ENCODE measurements around the gene ASCC2.

Gene ASCC2

GRCh38 chr22:29871684-29872083 is 33.6 kb upstream of the ASCC2 start:
- Histone ChIP-seq H4K8ac (ENCODE audit: low read depth, low read length) (no peak overlapping the region), H2BK5ac (ENCODE audit: low read depth, low read length, poor library complexity) (no peak overlapping the region), H3K79me2 (ENCODE audit: control insufficient read depth, insufficient read depth, low read length, poor library complexity) (no peaks in the 10 kb centered on the region), H3K27ac (ENCODE audit: low read depth, low read length) (no peak overlapping the region), H3K27me3 (ENCODE audit: insufficient read depth, low read length) (no peaks in the 10 kb centered on the region), H2AFZ (ENCODE audit: insufficient read depth, low read length, poor library complexity) (peak overlapping the region; percentile 13), H3K23ac (ENCODE audit: low read length) (no peak overlapping the region), H3K79me1 (ENCODE audit: low read length) (no peaks in the 10 kb centered on the region), H3K9me3 (ENCODE audit: insufficient read depth, low read depth, low read length) (no peaks in the 10 kb centered on the region), H3K4me1 (ENCODE audit: control insufficient read depth in 1 of 2, insufficient read depth in 2 of 2, low read length in 2 of 2) (peaks cover 0 to 4% of the 10 kb centered on the region in 2 experiments), H3K14ac (ENCODE audit: low read length) (no peak overlapping the region), H3K4me2 (ENCODE audit: low read length) (no peak overlapping the region), H3K9ac (ENCODE audit: low read length) (no peak overlapping the region), H3K36me3 (ENCODE audit: control insufficient read depth in 1 of 2, insufficient read depth in 2 of 2, low read length in 2 of 2) (no peaks in the 10 kb centered on the region), H2BK120ac (ENCODE audit: insufficient read depth, low read length, poor library complexity) (no peak overlapping the region), H4K12ac (ENCODE audit: low read depth, low read length) (no peak overlapping the region), H3K18ac (ENCODE audit: low read length) (no peak overlapping the region), H3K4me3 (ENCODE audit: low read depth, low read length) (no peak overlapping the region), H2AK5ac (ENCODE audit: low read length) (no peak overlapping the region), H3K4ac (ENCODE audit: low read depth, low read length) (no peak overlapping the region), H4K91ac (ENCODE audit: low read depth, low read length) (no peak overlapping the region), H2BK12ac (ENCODE audit: low read length) (no peak overlapping the region)
- no peak for DNase-seq
- WGBS (ENCODE audit: extremely low coverage, insufficient coverage, insufficient read length), result no CpG with 5 or more reads among the region's 5 CpGs

- Histone ChIP-seq H3K4ac (ENCODE audit: low read depth, low read length) (no peak overlapping the region), H3K27ac (ENCODE audit: low read depth, low read length) (no peak overlapping the region), H3K14ac (ENCODE audit: low read length) (no peak overlapping the region), H3K79me2 (ENCODE audit: control insufficient read depth, insufficient read depth, low read length, poor library complexity) (no peaks in the 10 kb centered on the region), H2AFZ (ENCODE audit: insufficient read depth, low read length, poor library complexity) (no peak overlapping the region), H2BK5ac (ENCODE audit: low read depth, low read length, poor library complexity) (no peak overlapping the region), H3K9me3 (ENCODE audit: insufficient read depth, low read depth, low read length) (no peaks in the 10 kb centered on the region), H3K9ac (ENCODE audit: low read length) (no peak overlapping the region), H2AK5ac (ENCODE audit: low read length) (no peak overlapping the region), H2BK120ac (ENCODE audit: insufficient read depth, low read length, poor library complexity) (no peak overlapping the region), H3K18ac (ENCODE audit: low read length) (no peak overlapping the region), H4K8ac (ENCODE audit: low read depth, low read length) (no peak overlapping the region), H3K27me3 (ENCODE audit: insufficient read depth, low read length) (no peaks in the 10 kb centered on the region), H2BK12ac (ENCODE audit: low read length) (no peak overlapping the region), H3K4me1 (ENCODE audit: control insufficient read depth in 1 of 2, insufficient read depth in 2 of 2, low read length in 2 of 2) (peaks cover 0 to 4% of the 10 kb centered on the region in 2 experiments), H3K36me3 (ENCODE audit: control insufficient read depth in 1 of 2, insufficient read depth in 2 of 2, low read length in 2 of 2) (no peaks in the 10 kb centered on the region), H4K91ac (ENCODE audit: low read depth, low read length) (no peak overlapping the region), H3K4me2 (ENCODE audit: low read length) (no peak overlapping the region), H4K12ac (ENCODE audit: low read depth, low read length) (no peak overlapping the region), H3K23ac (ENCODE audit: low read length) (peak overlapping the region; percentile 54), H3K4me3 (ENCODE audit: low read depth, low read length) (no peak overlapping the region), H3K79me1 (ENCODE audit: low read length) (no peaks in the 10 kb centered on the region)
- DNase-seq, result peak in 1 of 2 donors; percentile 50
- no CpG with 5 or more reads among the region's 3 CpGs for WGBS (ENCODE audit: extremely low coverage, insufficient coverage, insufficient read length)
Measured at GRCh38 chr22:29870574-29870973, 32.5 kb upstream of the ASCC2 start.

GRCh38 chr22:29867851-29868250 is 29.8 kb upstream of the ASCC2 start:
- H2BK12ac ChIP-seq (ENCODE audit: low read length), result no peak overlapping the region
- no peaks in the 10 kb centered on the region for H3K79me1 ChIP-seq (ENCODE audit: low read length)
- H2AFZ ChIP-seq (ENCODE audit: insufficient read depth, low read length, poor library complexity), result no peak overlapping the region
- H4K12ac ChIP-seq (ENCODE audit: low read depth, low read length), result no peak overlapping the region
- no peak for DNase-seq
- no peak overlapping the region for H3K27ac ChIP-seq (ENCODE audit: low read depth, low read length)
- no peak overlapping the region for H3K23ac ChIP-seq (ENCODE audit: low read length)
- no CpG with 5 or more reads among the region's 3 CpGs for WGBS (ENCODE audit: extremely low coverage, insufficient coverage, insufficient read length)
- no peak overlapping the region for H4K91ac ChIP-seq (ENCODE audit: low read depth, low read length)
- H3K18ac ChIP-seq (ENCODE audit: low read length), result no peak overlapping the region
- H3K27me3 ChIP-seq (ENCODE audit: insufficient read depth, low read length), result no peaks in the 10 kb centered on the region
- no peaks in the 10 kb centered on the region for H3K79me2 ChIP-seq (ENCODE audit: control insufficient read depth, insufficient read depth, low read length, poor library complexity)
- H3K4me2 ChIP-seq (ENCODE audit: low read length), result no peak overlapping the region
- H3K14ac ChIP-seq (ENCODE audit: low read length), result no peak overlapping the region
- no peak overlapping the region for H3K4ac ChIP-seq (ENCODE audit: low read depth, low read length)
- H3K9ac ChIP-seq (ENCODE audit: low read length), result no peak overlapping the region
- H3K9me3 ChIP-seq (ENCODE audit: insufficient read depth, low read depth, low read length), result no peaks in the 10 kb centered on the region
- no peak overlapping the region for H4K8ac ChIP-seq (ENCODE audit: low read depth, low read length)
- H2BK120ac ChIP-seq (ENCODE audit: insufficient read depth, low read length, poor library complexity), result no peak overlapping the region
- H2AK5ac ChIP-seq (ENCODE audit: low read length), result no peak overlapping the region
- no peak overlapping the region for H3K4me3 ChIP-seq (ENCODE audit: low read depth, low read length)
- H2BK5ac ChIP-seq (ENCODE audit: low read depth, low read length, poor library complexity), result no peak overlapping the region
- H3K4me1 ChIP-seq (ENCODE audit: control insufficient read depth in 1 of 2, insufficient read depth in 2 of 2, low read length in 2 of 2), result peaks cover 0 to 4% of the 10 kb centered on the region in 2 experiments
- no peaks in the 10 kb centered on the region for H3K36me3 ChIP-seq (ENCODE audit: control insufficient read depth in 1 of 2, insufficient read depth in 2 of 2, low read length in 2 of 2)

- no peaks in the 10 kb centered on the region for H3K79me1 ChIP-seq (ENCODE audit: low read length)
- H3K79me2 ChIP-seq (ENCODE audit: control insufficient read depth, insufficient read depth, low read length, poor library complexity), result no peaks in the 10 kb centered on the region
- no peak overlapping the region for H2AK5ac ChIP-seq (ENCODE audit: low read length)
- H4K8ac ChIP-seq (ENCODE audit: low read depth, low read length), result no peak overlapping the region
- no peak overlapping the region for H2BK120ac ChIP-seq (ENCODE audit: insufficient read depth, low read length, poor library complexity)
- H3K14ac ChIP-seq (ENCODE audit: low read length), result no peak overlapping the region
- H2BK5ac ChIP-seq (ENCODE audit: low read depth, low read length, poor library complexity), result no peak overlapping the region
- H2BK12ac ChIP-seq (ENCODE audit: low read length), result no peak overlapping the region
- no peak overlapping the region for H3K4me3 ChIP-seq (ENCODE audit: low read depth, low read length)
- no peaks in the 10 kb centered on the region for H3K9me3 ChIP-seq (ENCODE audit: insufficient read depth, low read depth, low read length)
- H3K27me3 ChIP-seq (ENCODE audit: insufficient read depth, low read length), result no peaks in the 10 kb centered on the region
- no peaks in the 10 kb centered on the region for H3K36me3 ChIP-seq (ENCODE audit: control insufficient read depth in 1 of 2, insufficient read depth in 2 of 2, low read length in 2 of 2)
- H3K4me1 ChIP-seq (ENCODE audit: control insufficient read depth in 1 of 2, insufficient read depth in 2 of 2, low read length in 2 of 2), result peaks cover 0 to 4% of the 10 kb centered on the region in 2 experiments
- H2AFZ ChIP-seq (ENCODE audit: insufficient read depth, low read length, poor library complexity), result no peak overlapping the region
- no peak for DNase-seq
- no peak overlapping the region for H3K27ac ChIP-seq (ENCODE audit: low read depth, low read length)
- no peak overlapping the region for H3K18ac ChIP-seq (ENCODE audit: low read length)
- no peak overlapping the region for H4K12ac ChIP-seq (ENCODE audit: low read depth, low read length)
- H3K4me2 ChIP-seq (ENCODE audit: low read length), result no peak overlapping the region
- H3K23ac ChIP-seq (ENCODE audit: low read length), result no peak overlapping the region
- no peak overlapping the region for H4K91ac ChIP-seq (ENCODE audit: low read depth, low read length)
- no peak overlapping the region for H3K9ac ChIP-seq (ENCODE audit: low read length)
- no peak overlapping the region for H3K4ac ChIP-seq (ENCODE audit: low read depth, low read length)
Measured at GRCh38 chr22:29867260-29867659, 29.2 kb upstream of the ASCC2 start.
